NOMO-1 (cell line): Measurements from ENCODE around the gene RDH14.

ENCODE experiments used
- DNase-seq, 2 experiments: peaks; one replicate each; lab custom pipeline; 2025; ENCODE audit not compliant: unreplicated experiment in 2 of 2; lab: John Stamatoyannopoulos, UW

Gene RDH14

DNA sequence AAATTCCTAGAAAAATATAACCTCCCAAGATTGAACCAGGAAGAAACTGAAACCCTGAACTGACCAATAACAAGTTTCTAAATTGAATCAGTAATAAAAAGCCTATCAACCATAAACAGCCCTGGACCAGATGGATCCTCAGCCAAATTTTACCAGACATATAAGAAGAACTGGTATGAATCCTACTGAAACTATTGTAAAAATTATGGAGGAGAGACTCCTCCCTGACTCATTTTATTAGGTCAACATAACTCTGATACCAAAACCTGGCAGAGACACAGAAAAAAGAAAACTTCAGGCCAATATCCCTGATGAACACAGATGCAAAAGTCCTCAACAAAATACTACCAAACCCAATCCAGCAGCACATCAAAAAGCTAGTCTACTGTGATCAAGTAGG is 17.6 kb upstream of the RDH14 start:
- no peak for DNase-seq

DNA sequence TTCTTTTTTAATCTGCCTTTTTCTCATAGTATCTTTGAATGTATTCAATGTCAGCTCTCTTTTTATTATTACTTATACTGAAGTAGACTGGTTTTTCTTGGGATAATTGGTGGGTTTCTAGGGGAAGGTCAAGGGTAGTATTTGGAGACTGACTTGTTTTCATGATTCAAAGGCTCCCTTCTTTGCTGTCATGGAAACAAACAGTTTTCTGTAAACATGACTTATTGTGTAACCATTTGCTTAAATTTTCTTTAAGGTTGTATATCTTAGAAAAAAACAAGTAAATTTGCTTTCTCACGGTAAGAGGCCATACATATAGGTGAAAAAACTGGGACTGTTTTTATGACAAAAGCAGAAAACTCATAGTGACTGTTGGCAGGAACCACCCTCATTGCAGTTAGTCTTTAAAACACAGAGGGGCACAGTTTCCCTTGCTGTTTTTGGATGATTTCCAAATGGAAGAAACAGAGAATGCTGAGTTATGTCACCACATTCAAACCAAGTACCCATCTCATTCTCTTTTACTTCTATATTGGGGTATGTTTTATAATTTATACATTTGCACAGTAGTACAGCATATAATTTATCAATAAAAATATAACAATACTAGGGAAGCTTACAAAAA is 5.8 kb upstream of the RDH14 start:
- no peak for DNase-seq

DNA sequence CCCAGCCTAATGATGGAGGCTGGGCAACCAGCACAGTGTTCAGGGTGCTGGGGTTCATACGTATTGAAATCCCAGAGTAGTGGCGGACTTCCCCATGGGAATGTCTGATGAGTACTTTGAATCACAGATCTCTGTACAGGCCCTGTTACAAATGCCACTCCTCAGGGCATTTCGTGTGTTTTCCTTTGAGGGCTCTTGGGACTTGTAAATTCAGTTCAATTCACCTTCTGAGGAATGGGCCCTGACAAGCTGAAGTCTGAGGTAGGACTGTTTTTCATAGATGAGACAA is 288 bp upstream of the RDH14 start:
- no peak for DNase-seq

DNA sequence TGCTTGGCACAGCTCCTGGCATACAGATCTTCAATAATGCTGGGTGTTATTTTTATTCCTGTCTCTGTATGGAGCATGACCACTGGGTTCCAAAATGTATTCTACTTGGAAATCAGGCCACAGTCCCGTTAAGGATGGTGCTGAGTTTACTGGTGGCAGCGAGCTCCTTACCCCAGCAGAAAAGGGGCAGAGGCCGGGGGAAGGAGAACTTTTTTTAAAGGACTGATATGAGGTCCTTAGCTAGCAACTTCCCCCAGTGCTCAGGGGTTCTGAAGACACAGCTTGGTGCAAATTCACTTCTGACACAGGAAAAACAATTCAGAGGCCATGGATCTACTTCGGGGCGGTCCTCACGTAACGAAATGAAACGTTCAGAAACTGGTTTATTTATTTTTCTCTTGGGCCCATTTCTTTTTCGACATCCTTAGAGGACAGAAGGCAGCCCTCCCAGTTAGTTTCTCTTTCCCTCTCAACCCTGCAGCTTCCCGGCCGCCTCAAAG is 872 bp downstream of the RDH14 start:
- DNase-seq, result peak in 1 of 2 experiments; percentile 33

DNA sequence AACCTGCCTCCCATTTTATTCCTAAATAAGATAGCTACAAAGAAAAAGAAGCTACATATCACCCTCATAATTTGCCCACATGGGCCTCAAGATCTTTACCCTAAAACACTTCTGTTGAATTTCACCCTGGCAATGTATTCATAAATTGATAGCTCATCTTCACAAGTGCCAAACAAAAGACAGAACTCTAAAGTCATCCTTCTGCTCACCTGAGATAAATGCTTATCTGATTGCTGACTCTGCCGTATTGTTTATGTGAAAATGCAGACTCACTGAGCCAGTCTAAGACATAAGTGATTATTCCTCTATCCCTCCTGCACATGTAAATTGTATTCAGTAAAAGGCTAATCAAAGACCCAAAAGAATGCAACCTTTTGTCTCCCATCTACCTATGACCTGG is 2.0 kb downstream of the RDH14 start:
- DNase-seq, result no peak

DNA sequence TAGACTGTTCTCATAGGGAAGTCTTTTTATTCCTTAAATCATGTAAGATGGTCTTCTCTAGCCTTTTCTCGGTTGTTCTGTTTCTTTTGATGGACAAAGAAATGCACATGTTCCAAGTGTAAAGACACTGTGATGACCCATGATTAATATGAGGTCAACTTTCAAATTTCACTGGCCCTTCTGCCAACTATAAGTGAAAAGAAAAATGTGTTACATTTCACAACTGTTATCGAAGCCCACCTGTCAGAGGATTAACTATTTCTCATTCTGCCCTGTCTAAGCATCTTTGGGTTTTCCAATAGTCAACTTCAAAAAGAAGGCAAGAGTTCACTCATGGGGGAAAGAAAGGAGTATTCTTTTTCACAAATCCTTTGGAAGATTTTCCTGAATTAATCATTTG is 3.3 kb downstream of the RDH14 start:
- DNase-seq, result no peak

DNA sequence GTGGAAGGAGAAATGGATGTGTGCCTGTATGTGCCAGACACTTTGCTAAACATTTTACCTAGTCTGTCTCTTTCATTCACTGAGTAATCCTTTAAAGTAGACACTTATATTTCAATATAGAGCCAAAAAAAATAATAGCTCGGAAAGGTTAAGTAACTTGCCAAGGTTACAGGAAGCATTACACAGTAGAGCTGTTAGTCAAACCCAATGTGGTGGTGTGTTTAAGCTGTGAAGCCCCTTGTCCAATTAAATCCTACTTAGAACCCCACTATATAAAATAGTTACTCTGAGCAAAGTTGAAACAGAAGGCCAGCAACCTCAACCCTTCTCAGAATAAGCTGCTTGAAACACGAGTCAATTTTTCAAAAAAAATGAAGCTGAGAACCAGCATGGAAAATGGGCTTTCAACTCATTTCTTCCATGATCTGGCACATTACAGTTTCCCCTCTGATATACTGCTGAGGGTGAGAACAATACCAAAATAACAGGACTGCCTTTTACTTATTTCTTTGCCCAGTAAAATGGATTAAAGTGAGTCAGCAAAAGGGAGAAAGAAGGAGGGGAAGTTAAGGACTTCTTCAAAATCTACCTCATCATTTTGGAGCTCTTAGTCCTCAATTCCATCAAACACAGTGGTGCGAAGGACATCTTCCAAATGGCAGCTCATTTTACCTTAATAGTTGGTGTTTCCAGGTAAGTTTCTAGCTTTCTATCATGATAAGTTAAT is 7.9 kb downstream of the RDH14 start:
- no peak for DNase-seq

DNA sequence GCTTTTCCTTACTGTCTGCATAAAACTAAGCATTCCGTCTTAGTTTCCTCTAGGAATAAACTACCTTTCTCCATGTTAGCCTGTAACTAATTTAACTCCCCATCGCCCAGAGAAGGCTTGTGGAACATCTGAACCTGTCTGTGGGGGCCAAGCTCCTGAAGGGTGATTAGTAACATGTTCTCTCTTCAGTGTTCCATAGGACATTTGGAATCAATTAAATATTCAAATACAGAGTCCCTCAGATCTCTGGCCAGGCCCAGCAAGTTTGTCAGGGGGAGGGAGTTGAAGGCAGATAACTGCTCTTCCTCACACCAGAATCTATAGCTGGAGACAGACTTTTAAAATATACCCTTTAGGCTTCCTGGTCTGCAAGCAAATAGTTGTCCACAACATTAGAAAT is 8.8 kb downstream of the RDH14 start:
- no peak for DNase-seq

DNA sequence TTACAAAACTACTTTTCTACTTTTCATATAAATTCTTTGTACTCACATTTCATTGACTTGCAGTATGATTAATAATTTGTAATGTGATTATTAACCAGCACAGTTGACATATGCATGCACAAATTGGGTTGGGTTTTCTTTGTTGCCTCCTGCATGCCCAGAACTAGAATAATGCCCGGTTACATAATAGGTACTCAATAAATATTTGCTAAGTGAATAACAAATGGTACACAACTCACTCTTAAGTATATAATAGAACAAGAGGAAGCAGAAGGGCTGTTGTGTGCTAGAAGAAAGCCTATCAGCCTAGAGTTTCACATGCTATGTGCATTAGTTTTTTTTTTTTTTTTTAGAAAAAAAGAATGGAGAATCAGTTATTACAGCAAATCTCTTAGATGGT is 9.3 kb downstream of the RDH14 start:
- DNase-seq, result no peak

DNA sequence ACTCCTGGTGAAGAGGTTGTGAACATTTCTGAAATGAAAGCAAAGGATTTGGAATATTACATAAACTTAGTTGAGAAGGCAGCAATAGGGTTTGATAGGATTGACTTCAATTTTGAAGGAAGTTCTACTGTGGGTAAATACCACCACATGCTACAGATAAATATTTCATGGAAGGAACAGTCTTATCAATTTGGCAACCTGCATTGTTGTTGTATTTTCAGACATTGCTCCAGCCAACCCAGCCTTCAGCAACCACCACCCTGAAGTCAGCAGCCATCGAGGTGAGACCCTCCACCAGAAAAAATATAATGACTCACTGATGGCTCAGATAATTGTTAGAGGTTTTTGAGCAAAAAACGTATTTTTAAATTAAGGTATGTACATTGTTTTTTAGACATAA is 10.0 kb downstream of the RDH14 start:
- no peak for DNase-seq

DNA sequence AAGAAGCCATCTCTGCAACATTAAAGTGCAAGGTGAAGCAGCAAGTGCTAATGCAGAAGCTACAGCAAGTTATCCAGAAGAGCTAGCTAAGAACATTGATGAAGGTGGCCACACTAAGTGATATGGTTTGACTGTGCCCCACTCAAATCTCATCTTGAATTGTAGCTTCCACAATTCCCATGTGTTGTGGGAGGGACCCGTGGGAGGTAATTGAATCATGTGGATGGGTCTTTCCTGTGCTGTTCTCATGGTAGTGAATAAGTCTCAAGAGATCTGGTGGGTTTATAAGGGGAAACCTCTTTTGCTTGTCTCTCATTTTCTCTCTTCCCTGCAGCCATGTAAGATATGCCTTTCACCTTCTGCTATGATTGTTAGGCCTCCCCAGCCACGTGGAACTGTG is 11.4 kb downstream of the RDH14 start:
- DNase-seq, result no peak

DNA sequence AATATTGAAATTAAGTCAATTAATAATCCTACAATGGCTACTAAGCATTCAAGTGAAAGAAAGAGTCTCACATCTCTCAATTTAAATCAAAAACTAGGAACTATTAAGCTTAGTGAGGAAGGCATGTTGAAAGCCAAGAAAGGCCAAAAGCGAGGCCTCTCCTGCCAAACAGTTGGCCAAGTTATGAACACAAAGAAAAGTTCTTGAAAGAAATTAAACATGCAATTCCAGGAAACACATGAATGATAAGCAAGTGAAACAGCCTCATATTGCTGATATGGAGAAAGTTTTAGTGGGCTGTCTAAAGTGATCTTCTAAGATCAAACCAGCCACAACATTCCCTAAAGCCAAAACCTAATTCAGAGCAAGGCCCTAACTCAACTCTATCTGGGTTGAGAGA is 11.8 kb downstream of the RDH14 start:
- no peak for DNase-seq

DNA sequence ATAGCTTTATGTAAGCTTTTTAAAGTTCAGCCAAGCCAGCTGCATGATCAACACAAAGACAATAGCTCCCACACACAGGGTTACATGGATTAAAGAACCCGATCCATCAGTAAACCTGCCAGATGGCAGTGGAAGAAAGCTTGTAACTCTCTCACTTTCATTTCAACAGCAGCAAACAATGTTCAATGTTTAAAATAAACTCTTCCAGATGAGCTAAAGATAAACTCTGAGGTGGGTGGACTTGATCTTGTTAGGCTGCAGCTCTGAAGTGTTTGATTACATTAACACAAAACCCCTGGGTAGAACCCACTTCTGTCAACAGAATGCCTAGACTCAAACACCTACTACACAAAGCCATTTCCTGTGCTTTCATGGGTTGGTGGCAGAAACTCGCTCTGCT is 13.9 kb downstream of the RDH14 start:
- DNase-seq, result no peak

DNA sequence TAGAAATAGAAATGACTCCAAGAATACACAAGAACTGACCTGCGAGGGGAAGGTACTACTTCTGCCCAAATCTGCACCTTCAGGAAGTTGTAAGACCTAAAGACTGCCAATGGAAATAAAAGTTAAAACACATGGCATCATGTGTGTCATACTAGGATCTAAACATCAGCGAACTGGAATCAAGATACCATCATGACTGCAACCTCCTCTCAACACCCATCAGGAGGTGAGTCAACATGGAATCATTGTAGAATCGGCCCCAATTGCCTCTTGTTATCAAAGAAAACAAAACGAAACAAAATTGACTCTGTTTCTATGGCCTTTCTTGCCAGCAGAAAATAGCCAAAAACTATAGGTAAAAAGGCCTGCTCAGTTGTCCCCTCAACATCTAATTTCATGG is 15.1 kb downstream of the RDH14 start:
- DNase-seq, result no peak

DNA sequence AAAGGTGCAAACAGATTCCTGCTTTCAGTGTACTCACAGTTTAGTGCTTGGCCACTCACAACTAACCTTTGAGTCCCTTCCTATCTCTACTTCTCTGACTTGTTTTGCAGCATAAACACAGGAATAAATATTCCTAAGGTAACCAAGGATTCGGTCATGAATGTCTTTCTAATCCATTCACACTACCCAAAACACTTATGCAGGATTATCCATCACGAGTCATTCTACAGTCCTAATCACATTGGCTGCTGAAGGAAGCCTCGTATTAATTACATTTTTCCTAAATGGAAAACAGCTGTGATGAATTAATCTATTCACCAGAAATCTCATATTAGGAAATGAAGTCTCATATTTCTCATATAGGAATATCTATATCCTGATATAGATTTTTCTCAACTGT is 16.3 kb downstream of the RDH14 start:
- DNase-seq, result no peak

DNA sequence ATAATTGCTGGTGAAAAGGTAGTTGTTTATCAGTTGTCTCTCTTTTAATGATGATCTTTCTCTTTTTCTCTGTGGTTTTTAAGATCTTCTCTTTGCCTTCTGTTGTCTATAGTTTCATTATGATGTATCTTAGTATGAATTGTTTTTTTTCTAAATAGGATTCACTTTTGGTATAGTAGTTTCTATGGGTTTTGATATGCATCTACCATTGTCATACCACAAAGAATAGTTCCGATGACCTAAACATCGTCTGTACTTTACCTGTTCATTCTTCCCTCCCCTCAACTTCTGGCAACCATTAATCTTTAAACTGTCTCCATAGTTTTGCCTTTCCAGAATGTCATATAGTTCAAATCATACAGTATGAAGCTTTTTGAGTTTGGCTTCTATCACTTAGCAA is 19.6 kb downstream of the RDH14 start:
- DNase-seq, result no peak

DNA sequence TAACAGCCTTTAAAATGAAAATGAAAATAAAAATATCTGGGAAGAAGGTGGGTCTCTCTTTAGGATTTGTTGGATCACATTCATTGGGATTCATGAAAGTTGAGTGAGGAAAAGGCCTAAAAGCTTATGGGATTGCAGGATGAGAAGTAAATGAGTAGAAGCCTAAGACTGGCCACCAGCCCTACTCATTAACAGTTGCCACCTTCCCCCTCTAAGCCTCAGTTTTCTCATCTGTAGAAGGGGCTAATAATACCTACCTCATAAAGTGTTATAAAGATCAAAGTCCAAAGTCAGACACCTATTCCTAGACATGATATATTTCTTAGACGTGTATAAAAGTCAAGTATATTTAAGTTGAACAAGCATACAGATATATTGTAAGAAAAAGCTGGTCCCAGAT is 23.8 kb downstream of the RDH14 start:
- no peak for DNase-seq

DNA sequence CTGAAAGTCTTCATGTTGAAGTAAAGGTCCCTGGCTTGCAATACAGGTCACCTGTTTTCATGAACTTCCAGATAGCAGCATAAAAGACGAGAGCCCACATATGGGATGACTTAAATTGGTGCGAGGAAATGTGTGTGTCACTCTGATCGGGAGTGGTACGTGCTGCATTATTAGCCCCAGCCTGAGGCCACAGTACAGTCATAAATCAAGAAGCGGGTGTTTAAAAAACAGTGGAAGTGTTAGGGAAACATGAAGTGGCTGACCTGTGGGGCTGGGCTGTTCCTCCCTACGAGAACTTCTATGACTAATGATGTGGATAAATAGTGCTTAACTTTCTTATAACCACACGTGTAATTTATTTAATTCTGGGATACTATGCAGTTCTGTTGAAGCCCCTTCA is 24.4 kb downstream of the RDH14 start:
- no peak for DNase-seq

DNA sequence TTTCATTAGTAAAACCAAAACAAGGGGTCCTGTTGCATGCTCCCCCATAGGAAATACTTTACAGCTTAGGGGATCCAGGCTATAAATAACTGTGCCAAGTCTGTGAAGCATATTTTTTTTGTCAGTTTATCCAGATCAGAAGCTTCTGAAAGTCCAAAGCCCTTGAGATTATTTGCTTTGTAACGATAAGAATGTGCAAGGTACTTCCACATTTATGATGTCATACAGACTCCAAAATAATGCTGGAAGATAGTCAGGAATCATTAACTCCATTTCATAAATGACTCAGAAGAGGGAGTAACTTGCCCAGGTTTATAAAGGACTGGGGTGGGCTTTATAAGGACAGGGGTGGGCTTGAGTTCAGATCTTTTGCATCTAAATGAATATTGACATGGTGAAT is 29.3 kb downstream of the RDH14 start:
- DNase-seq, result no peak

DNA sequence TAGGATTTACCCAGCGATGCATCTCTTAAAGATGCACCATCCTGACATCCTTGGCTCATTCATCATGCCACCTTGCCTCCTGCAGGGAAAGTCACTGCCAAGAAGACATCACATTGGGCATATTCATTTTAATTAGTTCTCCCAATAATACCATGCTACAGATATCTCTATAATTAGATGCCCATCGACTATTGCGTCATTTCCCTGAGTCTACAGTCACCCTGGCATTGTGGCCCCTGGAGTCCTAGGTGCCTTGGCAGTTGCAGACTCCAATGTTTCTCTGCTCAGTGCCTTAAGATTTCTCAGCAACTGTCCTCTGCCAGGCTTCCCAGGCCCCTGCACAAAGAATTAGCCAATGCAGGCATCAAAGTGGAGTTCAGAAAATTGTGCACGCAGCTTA is 32.6 kb downstream of the RDH14 start:
- DNase-seq, result no peak

DNA sequence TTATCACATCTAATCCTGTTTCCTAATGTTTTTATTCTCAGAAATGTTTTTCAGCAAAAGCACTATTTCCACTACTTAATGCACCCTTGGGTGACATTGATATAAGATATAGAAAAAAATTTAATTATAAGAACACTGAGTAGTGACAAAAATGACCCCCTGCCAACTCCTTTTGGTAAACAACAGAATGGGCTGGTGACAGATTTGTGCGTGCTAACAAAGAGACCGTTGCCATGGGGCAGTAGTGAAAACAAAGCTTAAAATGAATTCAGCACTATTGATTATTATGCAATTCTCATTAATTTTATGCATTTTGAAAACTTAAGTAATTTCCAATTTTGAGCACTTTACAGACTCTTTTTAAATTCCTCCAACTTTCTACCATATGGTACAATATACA is 33.1 kb downstream of the RDH14 start:
- no peak for DNase-seq

DNA sequence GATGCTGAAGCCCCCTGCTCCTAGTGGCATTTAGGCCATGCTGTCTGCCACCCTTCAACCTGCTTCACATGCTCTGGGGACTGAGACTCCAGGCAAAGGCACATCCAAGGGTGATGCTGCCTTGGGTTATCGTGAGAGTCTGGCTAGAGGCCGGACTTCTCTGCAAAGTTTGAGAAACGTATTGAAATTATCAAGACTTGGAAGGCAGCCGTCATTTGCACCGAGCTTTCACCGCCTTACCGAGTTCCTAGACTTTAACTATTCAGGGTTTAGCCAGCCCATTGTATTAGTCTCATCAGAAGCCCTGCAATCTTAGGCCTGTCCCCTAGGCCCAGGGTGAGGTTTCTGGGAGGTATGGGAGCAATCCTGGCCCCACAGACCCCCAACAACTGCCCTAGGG is 34.0 kb downstream of the RDH14 start:
- DNase-seq, result no peak

DNA sequence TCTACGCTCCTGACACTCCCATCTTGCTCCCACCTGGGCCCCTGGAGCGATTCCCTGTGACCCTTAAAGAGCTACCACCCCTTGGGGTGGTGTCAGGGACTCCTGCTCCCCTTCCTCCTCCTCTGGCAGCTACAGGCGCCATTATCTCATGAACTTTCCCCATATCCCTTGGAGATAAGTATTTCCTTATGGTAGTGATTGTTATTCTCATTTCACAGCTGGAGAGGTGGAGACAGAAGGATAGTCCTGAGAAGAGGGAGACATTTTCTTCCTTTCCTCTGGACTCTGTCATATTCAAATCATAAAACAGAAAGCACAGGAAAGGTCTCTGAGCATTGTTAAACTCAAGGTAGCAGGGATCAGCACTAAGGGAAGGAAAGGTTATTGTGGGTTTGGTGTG is 34.6 kb downstream of the RDH14 start:
- DNase-seq, result no peak
